ENCODE measurements around the gene ADGB.
"Not testable (repeated sequence)": the region's sequence is repeated elsewhere in the genome, so short reads cannot be mapped to it uniquely, and the experiment has no call there.

ADGB gene

GRCh38 chr6:146815511-146816462 lies 217.0 kb downstream of the ADGB start:
- not testable (repeated sequence) for DNase-seq (ENCODE audit: low spot score)

GRCh38 chr6:146819596-146820320 lies 221.0 kb downstream of the ADGB start:
- DNase-seq (ENCODE audit: low spot score): no peak

- DNase-seq (ENCODE audit: low spot score): no peak
Observed at GRCh38 chr6:146827216-146827928, 228.6 kb downstream of the ADGB start.

- DNase-seq (ENCODE audit: low spot score): no peak
Observed at GRCh38 chr6:146829792-146830565, 231.2 kb downstream of the ADGB start.

GRCh38 chr6:146833157-146833556 lies 234.4 kb downstream of the ADGB start:
- no peak for DNase-seq (ENCODE audit: low spot score)

- no peak for DNase-seq (ENCODE audit: low spot score)
Observed at GRCh38 chr6:146840216-146840615, 241.4 kb downstream of the ADGB start.

- DNase-seq (ENCODE audit: low spot score): no peak
Observed at GRCh38 chr6:146840641-146841040, 241.9 kb downstream of the ADGB start.

GRCh38 chr6:146847426-146847825 lies 248.7 kb downstream of the ADGB start:
- DNase-seq (ENCODE audit: low spot score): no peak

- DNase-seq (ENCODE audit: low spot score): no peak
Observed at GRCh38 chr6:146850238-146850896, 251.6 kb downstream of the ADGB start.

GRCh38 chr6:146850981-146851380 lies 252.2 kb downstream of the ADGB start:
- DNase-seq (ENCODE audit: low spot score): no peak

GRCh38 chr6:146851837-146852236 lies 253.1 kb downstream of the ADGB start:
- DNase-seq (ENCODE audit: low spot score): no peak

GRCh38 chr6:146854521-146855255 lies 255.9 kb downstream of the ADGB start:
- not testable (repeated sequence) for DNase-seq (ENCODE audit: low spot score)

GRCh38 chr6:146855889-146856288 lies 257.1 kb downstream of the ADGB start:
- DNase-seq (ENCODE audit: low spot score): no peak

GRCh38 chr6:146856296-146856695 lies 257.5 kb downstream of the ADGB start:
- no peak for DNase-seq (ENCODE audit: low spot score)

GRCh38 chr6:146857180-146857979 lies 258.6 kb downstream of the ADGB start:
- peak; percentile 86 for DNase-seq (ENCODE audit: low spot score)

GRCh38 chr6:146857980-146858347 lies 259.2 kb downstream of the ADGB start:
- DNase-seq (ENCODE audit: low spot score): peak; percentile 85

- DNase-seq (ENCODE audit: low spot score): no peak
Observed at GRCh38 chr6:146859206-146859605, 260.4 kb downstream of the ADGB start.

GRCh38 chr6:146859795-146860495 lies 261.2 kb downstream of the ADGB start:
- DNase-seq (ENCODE audit: low spot score): no peak

- no peak for DNase-seq (ENCODE audit: low spot score)
Observed at GRCh38 chr6:146860583-146860982, 261.8 kb downstream of the ADGB start.

Data from SK-N-DZ (cell line).